Stimulated activated CD4-positive, alpha-beta T cell treated with anti-CD3 and anti-CD28 coated beads, TNF-alpha, amount 100 ng/mL, for 24 hours (primary cell): ENCODE measurements around the gene SIN3A.
"Not testable (repeated sequence)": the region's sequence is repeated elsewhere in the genome, so short reads cannot be mapped to it uniquely, and the experiment has no call there.

Experiments
- DNase-seq, 3 experiments: peaks; one replicate each; pipeline ENCODE4 v3.0.0-alpha.2; 2020; ENCODE audit warnings: low read depth in 3 of 3

Gene SIN3A

DNA sequence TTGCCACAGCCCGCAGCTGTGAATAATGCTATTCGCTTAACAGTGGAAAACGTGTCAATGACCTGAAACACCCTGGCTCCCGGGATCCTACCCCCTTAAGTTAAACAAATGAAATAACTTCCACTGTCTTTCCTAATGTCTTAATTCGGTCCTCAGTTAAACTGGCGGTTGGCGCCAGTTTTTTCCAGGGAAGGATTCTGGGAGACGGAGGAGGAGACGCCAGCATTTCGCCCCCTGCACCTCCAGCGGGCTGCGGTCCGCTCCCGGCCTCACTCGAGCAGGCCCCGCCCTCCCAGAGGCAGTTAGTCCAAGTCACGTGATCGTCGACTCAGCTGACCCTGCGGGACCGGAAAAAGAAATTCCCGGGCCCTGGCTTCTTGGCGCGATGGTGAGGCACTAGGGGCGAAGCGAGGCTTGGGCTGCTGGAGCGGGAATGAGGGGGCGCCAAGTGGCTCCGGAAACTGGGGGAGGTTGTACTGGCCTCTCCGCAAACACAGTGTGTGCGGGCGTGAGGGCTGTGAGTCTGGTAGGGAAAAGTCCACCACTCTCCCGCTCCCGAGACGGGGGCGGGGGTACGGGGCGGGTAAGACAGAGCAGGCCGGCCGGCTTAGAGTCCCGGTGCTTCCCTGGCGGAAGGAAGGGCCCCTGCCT, 115.7 kb downstream of the SIN3A start, which contains the start of gene COMMD4:
Gene COMMD4, plus strand, starts transcription at position 359 of the 651 bp plus-strand sequence. Its CDS starts 27 bp downstream, at position 386.
- DNase-seq, result peak; percentile 75 to 90 (median 79)

GRCh38 chr15:75335313-75335704, 116.2 kb downstream of the SIN3A start:
- DNase-seq, result no peak

GRCh38 chr15:75333654-75334419, 117.7 kb downstream of the SIN3A start:
- DNase-seq, result not testable (repeated sequence)

GRCh38 chr15:75332093-75332492, 119.4 kb downstream of the SIN3A start:
- not testable (repeated sequence) for DNase-seq

GRCh38 chr15:75329571-75329970, 121.9 kb downstream of the SIN3A start:
- DNase-seq, result no peak

DNA sequence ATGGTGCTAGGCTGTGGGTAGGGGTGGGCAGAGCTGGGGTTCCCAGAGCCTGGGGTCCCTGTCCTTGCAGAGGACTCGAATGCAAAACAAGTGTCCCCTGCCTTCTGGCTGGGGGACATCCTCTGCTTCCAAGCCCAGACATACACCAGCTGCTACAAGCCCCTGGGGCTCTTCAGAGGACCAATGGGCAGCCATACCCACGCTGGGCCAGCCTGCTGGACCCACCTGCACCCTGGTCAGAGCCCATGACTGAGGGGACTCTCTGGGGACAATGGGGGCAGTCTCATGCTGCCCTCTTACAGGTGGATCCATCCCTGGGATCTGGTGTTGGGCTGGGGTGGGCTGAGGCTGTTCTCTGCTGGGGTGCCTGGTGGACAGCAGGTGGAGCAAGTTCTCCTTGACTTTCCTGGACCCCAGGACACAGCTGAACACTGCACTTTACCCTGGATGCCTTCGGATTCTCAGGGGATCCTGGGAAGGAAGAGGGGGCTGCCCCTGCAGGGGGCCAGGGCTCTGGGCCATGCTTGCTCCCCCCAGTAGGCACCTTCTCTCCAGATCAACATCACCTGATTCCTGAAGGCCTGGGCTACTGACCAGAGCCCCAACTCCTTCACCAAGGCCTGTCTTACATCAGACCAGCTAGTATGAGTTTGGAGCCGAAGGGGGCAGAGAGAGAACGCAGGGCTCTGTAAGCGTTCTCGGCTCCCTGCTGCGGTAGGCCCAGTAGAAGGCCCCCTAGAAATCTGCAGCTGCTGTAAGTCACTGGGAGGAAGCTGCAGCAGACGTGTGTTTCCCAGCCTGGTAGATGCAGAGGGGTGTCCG, 122.8 kb downstream of the SIN3A start:
- no peak for DNase-seq

DNA sequence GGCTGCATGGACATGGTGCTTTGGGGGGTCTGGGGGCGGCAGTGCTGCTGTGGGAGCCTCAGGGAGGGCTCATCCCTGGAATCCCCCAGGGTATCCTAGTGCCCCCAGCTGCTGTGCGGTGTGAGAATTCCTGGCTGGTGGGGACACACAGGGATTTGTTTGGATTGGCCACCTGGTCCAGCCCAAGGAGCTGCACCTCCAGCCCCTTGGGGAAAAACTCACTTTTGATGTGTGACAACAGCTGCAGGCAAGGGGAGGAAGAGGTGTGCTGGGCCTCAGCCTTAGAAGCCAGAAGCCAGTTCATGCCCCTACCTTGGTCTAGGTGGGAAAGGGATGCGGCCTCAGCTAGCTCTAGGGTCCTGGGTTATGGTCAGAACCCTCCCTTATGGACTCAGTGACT, 124.0 kb downstream of the SIN3A start:
- no peak for DNase-seq

- DNase-seq, result no peak
These were observed 124.5 kb downstream of the SIN3A start for GRCh38 chr15:75327005-75327404.

GRCh38 chr15:75325922-75326321, 125.6 kb downstream of the SIN3A start:
- DNase-seq, result no peak

DNA sequence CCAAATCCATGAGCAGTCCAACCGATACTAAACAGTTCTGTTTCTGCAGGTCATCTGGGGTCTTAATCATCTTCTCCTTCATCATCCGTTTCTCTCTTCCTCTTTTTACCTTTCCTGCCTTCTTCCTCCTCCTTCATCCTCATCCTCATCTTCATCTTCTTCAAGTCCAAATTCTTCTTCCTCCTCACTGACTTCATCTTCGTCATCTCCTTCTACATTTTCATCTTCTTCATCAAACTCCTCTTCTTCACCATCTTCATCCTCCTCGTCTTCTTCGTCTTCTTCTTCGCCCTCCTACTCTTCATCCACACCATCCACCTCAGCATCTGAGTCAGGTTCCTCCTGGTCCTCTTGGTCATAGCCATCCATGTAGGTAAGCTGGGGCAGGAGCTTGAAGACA, 129.8 kb downstream of the SIN3A start:
- no peak for DNase-seq
